ENCODE measurements around the gene PCAT7. TPM values are rescaled to one million over a fixed set of nuclear protein-coding genes. Genes with fewer than 3 reads are reported as not detected.

Gene PCAT7
- total RNA-seq, 4 donors from 2014 or later: not detected

- 42 to 48% methylated on average over 16 to 21 of the region's 21 CpGs for WGBS, 2 donors
- TF ChIP-seq POLR2A (IDR thresholded peaks at IDR 0.05) (no peak), CTCF (IDR thresholded peaks at IDR 0.05) (peak in 5 of 6 experiments; percentile 20 to 71 (median 60))
- Histone ChIP-seq H3K9me3 (no peaks in the 10 kb centered on the region), H3K4me1 (no peaks in the 10 kb centered on the region), H3K27ac (no peak overlapping the region), H3K4me3 (replicated peaks in 1 of 3) (no peak overlapping the region), H3K36me3 (no peaks in the 10 kb centered on the region), H3K27me3 (no peaks in the 10 kb centered on the region)
- peak; percentile 55 to 62 for DNase-seq
- intact Hi-C loops (cut with DNase I): no loop called here
Measured at GRCh38 chr9:94603259-94604160, 48.6 kb downstream of the PCAT7 start.

GRCh38 chr9:94606646-94607422, 52.0 kb downstream of the PCAT7 start:
- no peaks in the 10 kb centered on the region for H3K27me3 ChIP-seq
- DNase-seq: no peak
- H3K36me3 ChIP-seq: no peaks in the 10 kb centered on the region
- intact Hi-C loops (cut with DNase I): no loop called here
- H3K9me3 ChIP-seq: no peaks in the 10 kb centered on the region
- no peak for TF ChIP-seq CTCF (IDR thresholded peaks at IDR 0.05)
- no peak for TF ChIP-seq POLR2A (IDR thresholded peaks at IDR 0.05)
- H3K4me3 ChIP-seq (replicated peaks in 1 of 3): no peak overlapping the region
- H3K27ac ChIP-seq: no peak overlapping the region
- no peaks in the 10 kb centered on the region for H3K4me1 ChIP-seq
- 87 to 88% methylated on average over 24 of the region's 24 CpGs for WGBS, 2 donors

- TF ChIP-seq CTCF (IDR thresholded peaks at IDR 0.05) (no peak), POLR2A (IDR thresholded peaks at IDR 0.05) (no peak)
- Histone ChIP-seq H3K36me3 (no peaks in the 10 kb centered on the region), H3K4me1 (no peaks in the 10 kb centered on the region), H3K27ac (no peak overlapping the region), H3K4me3 (replicated peaks in 1 of 3) (no peak overlapping the region), H3K9me3 (no peaks in the 10 kb centered on the region), H3K27me3 (no peaks in the 10 kb centered on the region)
- intact Hi-C loops (cut with DNase I): no loop called here
- 93 to 96% methylated on average over 8 of the region's 8 CpGs for WGBS, 2 donors
- no peak for DNase-seq
Measured at GRCh38 chr9:94607423-94607691, 52.5 kb downstream of the PCAT7 start.

- TF ChIP-seq POLR2A (IDR thresholded peaks at IDR 0.05): no peak
- no peak for TF ChIP-seq CTCF (IDR thresholded peaks at IDR 0.05)
- Histone ChIP-seq H3K9me3 (no peaks in the 10 kb centered on the region), H3K27me3 (no peaks in the 10 kb centered on the region), H3K4me1 (no peaks in the 10 kb centered on the region), H3K4me3 (replicated peaks in 1 of 3) (no peak overlapping the region), H3K27ac (no peak overlapping the region), H3K36me3 (no peaks in the 10 kb centered on the region)
- intact Hi-C loops (cut with DNase I): no loop called here
- no peak for DNase-seq
- 72 to 83% methylated on average over 6 of the region's 6 CpGs for WGBS, 2 donors
Measured at GRCh38 chr9:94610181-94610606, 55.3 kb downstream of the PCAT7 start.

- intact Hi-C loops (cut with DNase I): no loop called here
- 96% methylated on average over 3 of the region's 3 CpGs for WGBS, 2 donors
- Histone ChIP-seq H3K9me3 (no peaks in the 10 kb centered on the region), H3K27ac (no peak overlapping the region), H3K4me3 (replicated peaks in 1 of 3) (no peak overlapping the region), H3K27me3 (no peaks in the 10 kb centered on the region), H3K4me1 (no peaks in the 10 kb centered on the region), H3K36me3 (no peaks in the 10 kb centered on the region)
- no peak for DNase-seq
- no peak for TF ChIP-seq CTCF (IDR thresholded peaks at IDR 0.05)
- no peak for TF ChIP-seq POLR2A (IDR thresholded peaks at IDR 0.05)
Measured at GRCh38 chr9:94611638-94612068, 56.8 kb downstream of the PCAT7 start.

Measured in thyroid gland (tissue), 4 donors.